Uterus (tissue), 2 donors: ENCODE data around the gene VARS2.

Experiments used
- POLR2A ChIP-seq, 2 donors: fragments of 450-650 bp; IDR thresholded peaks; one replicate each; pipeline ENCODE4 v1.6.1; 2016; ENCODE audit warnings: antibody characterized with exemption in 2 of 2, mild to moderate bottlenecking in 1 of 2, moderate library complexity in 1 of 2
- TF ChIP-seq, protein P1 (sequence below), 4 experiments: fragments of 200-600 bp in 2 of 4; fragments of 450-650 bp in 2 of 4; sonication (generic) in 2 of 4; IDR thresholded peaks; one replicate each; pipeline ENCODE4 v1.5.1; 2016 to 2019; ENCODE audit warnings: antibody characterized with exemption in 4 of 4, mild to moderate bottlenecking in 2 of 4, moderate library complexity in 1 of 4

DNA sequence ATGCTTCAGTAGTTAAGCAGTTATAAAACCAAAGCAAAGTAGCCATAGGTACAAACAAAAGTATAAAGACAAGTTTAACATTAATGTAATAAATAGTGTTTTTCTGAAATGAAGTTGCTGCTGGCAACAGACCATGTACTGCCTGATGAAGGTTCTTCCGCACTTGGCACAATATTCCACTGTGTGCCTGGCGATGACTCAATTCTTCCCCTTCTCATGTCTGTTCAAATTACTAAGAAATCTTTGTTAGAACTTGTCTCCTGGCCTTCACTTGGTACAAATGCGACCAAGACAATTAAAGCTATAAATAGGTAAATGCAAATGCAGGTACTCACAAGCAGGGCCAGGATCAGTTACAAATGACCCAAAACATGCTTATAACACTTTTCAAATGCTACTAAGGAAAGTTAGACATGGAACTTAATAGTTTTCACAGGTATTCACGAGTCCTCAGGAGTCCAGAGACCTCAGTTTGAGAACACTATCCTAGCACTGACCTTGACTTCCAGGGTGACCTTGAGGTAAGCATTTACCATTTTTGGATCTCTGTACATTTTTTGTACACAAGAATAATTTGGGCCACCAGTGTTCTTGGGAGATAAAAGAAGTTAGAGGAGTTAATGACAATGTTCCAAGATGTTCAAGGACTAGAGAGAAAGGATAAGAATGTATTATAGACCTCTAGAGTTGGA lies 37.9 kb upstream of the VARS2 start:
- TF ChIP-seq, protein P1, sequence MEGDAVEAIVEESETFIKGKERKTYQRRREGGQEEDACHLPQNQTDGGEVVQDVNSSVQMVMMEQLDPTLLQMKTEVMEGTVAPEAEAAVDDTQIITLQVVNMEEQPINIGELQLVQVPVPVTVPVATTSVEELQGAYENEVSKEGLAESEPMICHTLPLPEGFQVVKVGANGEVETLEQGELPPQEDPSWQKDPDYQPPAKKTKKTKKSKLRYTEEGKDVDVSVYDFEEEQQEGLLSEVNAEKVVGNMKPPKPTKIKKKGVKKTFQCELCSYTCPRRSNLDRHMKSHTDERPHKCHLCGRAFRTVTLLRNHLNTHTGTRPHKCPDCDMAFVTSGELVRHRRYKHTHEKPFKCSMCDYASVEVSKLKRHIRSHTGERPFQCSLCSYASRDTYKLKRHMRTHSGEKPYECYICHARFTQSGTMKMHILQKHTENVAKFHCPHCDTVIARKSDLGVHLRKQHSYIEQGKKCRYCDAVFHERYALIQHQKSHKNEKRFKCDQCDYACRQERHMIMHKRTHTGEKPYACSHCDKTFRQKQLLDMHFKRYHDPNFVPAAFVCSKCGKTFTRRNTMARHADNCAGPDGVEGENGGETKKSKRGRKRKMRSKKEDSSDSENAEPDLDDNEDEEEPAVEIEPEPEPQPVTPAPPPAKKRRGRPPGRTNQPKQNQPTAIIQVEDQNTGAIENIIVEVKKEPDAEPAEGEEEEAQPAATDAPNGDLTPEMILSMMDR (IDR thresholded peaks at IDR 0.05), result no peak
- no peak for TF ChIP-seq POLR2A (IDR thresholded peaks at IDR 0.05)
